ENCODE data around the gene DNAJB6. TPM values are rescaled to one million over a fixed set of nuclear protein-coding genes. Genes with fewer than 3 reads are reported as not detected.

DNAJB6 gene
- total RNA-seq, 4 donors from 2014 or later: 63.5 to 125 (median 107) TPM

DNA sequence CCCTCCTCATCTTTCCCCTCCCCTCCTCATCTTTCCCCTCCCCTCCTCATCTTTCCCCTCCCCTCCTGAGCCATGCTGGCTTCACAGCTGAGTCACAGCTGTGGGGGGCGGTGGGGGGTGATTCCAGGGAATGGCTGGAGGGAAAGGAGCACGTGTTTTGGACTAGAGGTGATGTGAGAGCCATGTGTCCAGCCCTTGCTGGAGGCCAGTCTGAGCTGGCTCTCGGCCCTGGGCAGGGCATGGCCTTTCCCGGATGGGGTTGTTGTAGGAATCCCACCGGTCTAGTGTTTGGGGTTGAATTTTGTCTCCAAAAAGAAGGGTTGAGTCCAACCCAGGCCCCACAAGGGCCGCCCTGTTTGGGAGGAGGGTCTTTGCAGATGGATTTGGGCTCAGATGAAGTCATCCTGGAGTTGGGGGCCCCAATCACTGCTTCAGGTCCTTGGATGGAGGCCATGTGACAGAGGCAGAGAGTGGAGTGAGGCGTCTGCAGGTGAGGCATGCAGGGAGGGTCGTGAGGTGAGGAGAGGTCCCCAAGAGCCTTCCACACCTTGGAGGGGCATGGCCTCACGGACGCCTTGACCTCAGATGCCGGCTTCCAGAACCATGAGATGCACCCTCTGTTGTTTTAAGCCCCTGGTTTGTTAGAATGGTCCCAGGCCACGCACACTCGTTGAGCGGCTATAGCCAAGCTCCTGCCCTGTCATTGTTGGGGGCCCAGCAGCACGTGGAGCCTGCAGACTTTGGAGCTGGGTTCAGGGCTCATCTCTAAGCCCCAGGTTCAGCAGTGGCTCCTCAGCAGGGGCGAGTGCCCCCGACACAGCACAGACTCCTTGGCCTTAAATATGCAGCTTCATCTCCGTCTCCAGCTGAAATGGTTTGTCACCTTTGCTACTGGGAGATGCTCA is 101.6 kb downstream of the DNAJB6 start:
- TF ChIP-seq, protein P1, sequence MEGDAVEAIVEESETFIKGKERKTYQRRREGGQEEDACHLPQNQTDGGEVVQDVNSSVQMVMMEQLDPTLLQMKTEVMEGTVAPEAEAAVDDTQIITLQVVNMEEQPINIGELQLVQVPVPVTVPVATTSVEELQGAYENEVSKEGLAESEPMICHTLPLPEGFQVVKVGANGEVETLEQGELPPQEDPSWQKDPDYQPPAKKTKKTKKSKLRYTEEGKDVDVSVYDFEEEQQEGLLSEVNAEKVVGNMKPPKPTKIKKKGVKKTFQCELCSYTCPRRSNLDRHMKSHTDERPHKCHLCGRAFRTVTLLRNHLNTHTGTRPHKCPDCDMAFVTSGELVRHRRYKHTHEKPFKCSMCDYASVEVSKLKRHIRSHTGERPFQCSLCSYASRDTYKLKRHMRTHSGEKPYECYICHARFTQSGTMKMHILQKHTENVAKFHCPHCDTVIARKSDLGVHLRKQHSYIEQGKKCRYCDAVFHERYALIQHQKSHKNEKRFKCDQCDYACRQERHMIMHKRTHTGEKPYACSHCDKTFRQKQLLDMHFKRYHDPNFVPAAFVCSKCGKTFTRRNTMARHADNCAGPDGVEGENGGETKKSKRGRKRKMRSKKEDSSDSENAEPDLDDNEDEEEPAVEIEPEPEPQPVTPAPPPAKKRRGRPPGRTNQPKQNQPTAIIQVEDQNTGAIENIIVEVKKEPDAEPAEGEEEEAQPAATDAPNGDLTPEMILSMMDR (IDR thresholded peaks at IDR 0.05): no peak
- no peak for TF ChIP-seq POLR2A (IDR thresholded peaks at IDR 0.05)
- Histone ChIP-seq H3K36me3 (no peaks in the 10 kb centered on the region), H3K27ac (no peak overlapping the region), H3K27me3 (no peaks in the 10 kb centered on the region), H3K4me1 (no peaks in the 10 kb centered on the region), H3K9me3 (no peaks in the 10 kb centered on the region), H3K4me3 (no peak overlapping the region)
- intact Hi-C loops (cut with DNase I; ENCODE audit: low total_unique reads): no loop called here
- DNase-seq: no peak

DNA sequence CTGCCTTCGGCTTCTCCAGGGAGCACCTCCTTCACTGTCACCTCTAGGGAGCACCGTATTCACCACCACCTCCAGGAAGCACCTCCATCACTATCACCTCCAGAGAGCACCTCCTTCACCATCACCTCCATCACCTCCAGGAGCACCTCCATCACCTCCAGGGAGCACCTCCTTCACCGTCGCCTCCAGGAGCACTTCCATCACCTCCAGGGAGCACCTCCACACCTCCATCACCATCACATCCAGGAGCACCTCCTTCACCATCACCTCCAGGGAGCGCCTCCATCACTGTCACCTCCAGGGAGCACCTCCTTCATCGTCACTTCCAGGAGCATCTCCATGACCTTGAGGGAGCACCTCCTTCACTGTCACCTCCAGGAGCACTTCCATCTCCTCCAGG is 102.3 kb downstream of the DNAJB6 start:
- H3K9me3 ChIP-seq: no peaks in the 10 kb centered on the region

DNA sequence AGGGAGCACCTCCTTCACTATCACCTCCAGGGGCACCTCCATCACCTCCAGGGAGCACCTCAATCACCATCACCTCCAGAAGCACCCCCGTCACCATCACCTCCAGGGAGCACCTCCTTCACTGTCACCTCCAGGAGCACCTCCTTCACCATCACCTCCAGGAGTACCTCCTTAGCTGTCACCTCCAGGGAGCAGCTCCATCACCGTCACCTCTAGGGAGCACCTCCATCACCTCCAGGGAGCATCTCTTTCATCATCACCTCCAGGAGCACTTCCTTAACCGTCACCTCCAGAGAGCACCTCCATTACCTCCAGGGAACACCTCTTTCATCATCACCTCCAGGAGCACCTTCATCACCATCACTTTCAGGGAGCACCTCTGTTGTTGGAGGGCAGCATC is 103.0 kb downstream of the DNAJB6 start:
- no peaks in the 10 kb centered on the region for H3K27me3 ChIP-seq
- no peaks in the 10 kb centered on the region for H3K9me3 ChIP-seq
- H3K4me1 ChIP-seq: no peaks in the 10 kb centered on the region
- DNase-seq: no peak
- H3K36me3 ChIP-seq: no peaks in the 10 kb centered on the region
- no peak overlapping the region for H3K4me3 ChIP-seq
- no peak overlapping the region for H3K27ac ChIP-seq
- intact Hi-C loops (cut with DNase I; ENCODE audit: low total_unique reads): no loop called here
- no peak for TF ChIP-seq POLR2A (IDR thresholded peaks at IDR 0.05)
- TF ChIP-seq, protein P1 (IDR thresholded peaks at IDR 0.05): no peak

More for the DNA sequence above, 102.3 kb downstream of the DNAJB6 start:
- no peak for TF ChIP-seq POLR2A (IDR thresholded peaks at IDR 0.05)
- TF ChIP-seq, protein P1 (IDR thresholded peaks at IDR 0.05): no peak
- Histone ChIP-seq H3K27ac (no peak overlapping the region), H3K4me1 (no peaks in the 10 kb centered on the region), H3K36me3 (no peaks in the 10 kb centered on the region), H3K27me3 (no peaks in the 10 kb centered on the region), H3K4me3 (no peak overlapping the region)
- intact Hi-C loops (cut with DNase I; ENCODE audit: low total_unique reads): no loop called here
- DNase-seq: no peak

DNA sequence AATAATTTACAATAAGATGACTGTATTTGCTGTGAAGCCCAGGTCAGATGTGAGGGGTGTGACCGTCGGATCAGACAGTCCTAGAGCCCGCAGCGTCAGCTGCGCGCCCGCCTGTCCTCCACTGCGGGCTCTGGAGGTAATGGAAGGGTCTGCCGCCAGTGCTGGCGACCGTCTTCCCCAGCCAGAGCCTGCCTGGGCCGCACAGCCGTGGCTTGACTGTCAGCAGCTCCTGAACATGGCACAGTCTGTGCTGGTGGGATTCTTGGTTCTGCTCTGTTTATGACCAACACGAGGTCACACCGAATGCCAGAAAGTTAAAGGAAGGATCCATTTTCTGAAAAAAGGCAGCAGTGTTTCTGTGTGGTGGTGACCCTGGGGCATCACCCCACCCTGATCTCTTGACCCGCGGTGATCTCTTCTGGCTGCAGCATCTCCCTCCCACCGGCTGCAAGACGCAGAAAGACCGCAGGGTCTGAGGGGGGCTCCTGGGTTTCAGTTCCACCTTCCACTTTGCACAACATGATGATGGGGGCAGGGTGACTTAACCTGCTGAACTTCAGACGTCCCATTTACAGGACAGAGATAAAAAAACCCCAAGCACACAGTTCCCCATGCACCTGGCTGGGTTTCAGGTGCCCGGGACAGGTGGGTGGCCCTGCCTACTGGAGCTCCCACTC is 103.7 kb downstream of the DNAJB6 start:
- no peaks in the 10 kb centered on the region for H3K27me3 ChIP-seq

More for the DNA sequence above, 103.7 kb downstream of the DNAJB6 start:
- intact Hi-C loops (cut with DNase I; ENCODE audit: low total_unique reads): no loop called here
- Histone ChIP-seq H3K36me3 (no peaks in the 10 kb centered on the region), H3K4me3 (no peak overlapping the region), H3K9me3 (no peaks in the 10 kb centered on the region), H3K4me1 (no peaks in the 10 kb centered on the region), H3K27ac (no peak overlapping the region)
- TF ChIP-seq, protein P1 (IDR thresholded peaks at IDR 0.05): no peak
- no peak for TF ChIP-seq POLR2A (IDR thresholded peaks at IDR 0.05)
- DNase-seq: no peak

All from uterus (tissue), 4 donors.